Measurements from ENCODE around the gene ESRRB. TPM values are rescaled to one million over a fixed set of nuclear protein-coding genes. Genes with fewer than 3 reads are reported as not detected.

Gene ESRRB
- total RNA-seq, 1 donor from 2014 or later, result not detected

GRCh38 chr14:76497550-76498462 lies 121.9 kb downstream of the ESRRB start:
- Mint-ChIP-seq H3K36me3 (ENCODE audit: unreplicated experiment) (no peaks in the 10 kb centered on the region), H3K27ac (ENCODE audit: unreplicated experiment) (no peak overlapping the region), H3K27me3 (ENCODE audit: unreplicated experiment) (no peaks in the 10 kb centered on the region), H3K4me3 (ENCODE audit: unreplicated experiment) (no peak overlapping the region), H3K4me1 (ENCODE audit: unreplicated experiment) (no peaks in the 10 kb centered on the region), H3K9me3 (ENCODE audit: unreplicated experiment) (no peaks in the 10 kb centered on the region)
- DNase-seq (ENCODE audit: extremely low spot score, unreplicated experiment), result no peak
- no peak for TF ChIP-seq CTCF (IDR thresholded peaks at IDR 0.05)

GRCh38 chr14:76498463-76498935 lies 122.6 kb downstream of the ESRRB start:
- Mint-ChIP-seq H3K9me3 (ENCODE audit: unreplicated experiment) (no peaks in the 10 kb centered on the region), H3K27me3 (ENCODE audit: unreplicated experiment) (no peaks in the 10 kb centered on the region), H3K4me1 (ENCODE audit: unreplicated experiment) (no peaks in the 10 kb centered on the region), H3K4me3 (ENCODE audit: unreplicated experiment) (no peak overlapping the region), H3K27ac (ENCODE audit: unreplicated experiment) (no peak overlapping the region), H3K36me3 (ENCODE audit: unreplicated experiment) (no peaks in the 10 kb centered on the region)
- no peak for DNase-seq (ENCODE audit: extremely low spot score, unreplicated experiment)
- TF ChIP-seq CTCF (IDR thresholded peaks at IDR 0.05), result no peak

GRCh38 chr14:76498976-76499375 lies 123.0 kb downstream of the ESRRB start:
- Mint-ChIP-seq H3K9me3 (ENCODE audit: unreplicated experiment) (no peaks in the 10 kb centered on the region), H3K36me3 (ENCODE audit: unreplicated experiment) (no peaks in the 10 kb centered on the region), H3K4me3 (ENCODE audit: unreplicated experiment) (no peak overlapping the region), H3K27me3 (ENCODE audit: unreplicated experiment) (no peaks in the 10 kb centered on the region), H3K4me1 (ENCODE audit: unreplicated experiment) (no peaks in the 10 kb centered on the region), H3K27ac (ENCODE audit: unreplicated experiment) (no peak overlapping the region)
- no peak for DNase-seq (ENCODE audit: extremely low spot score, unreplicated experiment)
- no peak for TF ChIP-seq CTCF (IDR thresholded peaks at IDR 0.05)

- Mint-ChIP-seq H3K36me3 (ENCODE audit: unreplicated experiment) (no peaks in the 10 kb centered on the region), H3K4me3 (ENCODE audit: unreplicated experiment) (no peak overlapping the region), H3K27me3 (ENCODE audit: unreplicated experiment) (no peaks in the 10 kb centered on the region)
Observed at GRCh38 chr14:76499399-76499798, 123.5 kb downstream of the ESRRB start.

More at GRCh38 chr14:76499399-76499798, 123.5 kb downstream of the ESRRB start:
- DNase-seq (ENCODE audit: extremely low spot score, unreplicated experiment), result no peak
- no peak for TF ChIP-seq CTCF (IDR thresholded peaks at IDR 0.05)
- Mint-ChIP-seq H3K4me1 (ENCODE audit: unreplicated experiment) (no peaks in the 10 kb centered on the region), H3K27ac (ENCODE audit: unreplicated experiment) (no peak overlapping the region), H3K9me3 (ENCODE audit: unreplicated experiment) (no peaks in the 10 kb centered on the region)

Measured in osteocyte (in vitro differentiated cells).